GM06990 (cell line): ENCODE measurements around the gene OBSCN.

Experiments
- DNase-seq: peaks from one replicate; pipeline ENCODE4 v3.0.0-alpha.2; 2011; ENCODE audit not compliant: insufficient read length; ENCODE audit errors: extremely low read depth
- H3K27me3 ChIP-seq: replicated peaks from 2 replicates; pipeline ENCODE4 v1.6.0; 2011; ENCODE audit warnings: low read length; ENCODE audit not compliant: control insufficient read depth, insufficient read depth
- H3K36me3 ChIP-seq: 2 replicates; pipeline ENCODE4 v1.5.1; 2011; ENCODE audit warnings: low read length; ENCODE audit not compliant: control insufficient read depth, insufficient read depth
- H3K4me3 ChIP-seq: replicated peaks from 2 replicates; pipeline ENCODE4 v1.5.1; 2011; ENCODE audit warnings: low read depth, mild to moderate bottlenecking, control low read depth, low read length
- CTCF ChIP-seq: IDR thresholded peaks from 2 replicates; pipeline ENCODE4 v1.5.1; 2011; ENCODE audit warnings: low read length, control low read depth, mild to moderate bottlenecking, inconsistent platforms; ENCODE audit not compliant: insufficient read depth, poor library complexity, severe bottlenecking

OBSCN gene

GRCh38 chr1:228194921-228195812 is 12.7 kb upstream of the OBSCN start:
- Histone ChIP-seq H3K4me3 (no peak overlapping the region), H3K36me3 (no peaks in the 10 kb centered on the region), H3K27me3 (no peaks in the 10 kb centered on the region)
- TF ChIP-seq CTCF = no peak
- no peak for DNase-seq

- no peaks in the 10 kb centered on the region for H3K36me3 ChIP-seq
Measured at GRCh38 chr1:228197555-228198147, 10.2 kb upstream of the OBSCN start.

GRCh38 chr1:228198977-228199590 is 8.8 kb upstream of the OBSCN start:
- no peaks in the 10 kb centered on the region for H3K36me3 ChIP-seq
- no peak for TF ChIP-seq CTCF
- H3K27me3 ChIP-seq = no peaks in the 10 kb centered on the region
- H3K4me3 ChIP-seq = no peak overlapping the region
- DNase-seq = no peak

More at GRCh38 chr1:228197555-228198147, 10.2 kb upstream of the OBSCN start:
- no peak overlapping the region for H3K4me3 ChIP-seq
- TF ChIP-seq CTCF = no peak
- H3K27me3 ChIP-seq = no peaks in the 10 kb centered on the region
- DNase-seq = no peak

GRCh38 chr1:228204958-228205357 is 2.9 kb upstream of the OBSCN start:
- TF ChIP-seq CTCF = no peak
- H3K27me3 ChIP-seq = no peaks in the 10 kb centered on the region; the same call in 1 of the 2 replicates
- H3K4me3 ChIP-seq = no peak overlapping the region
- H3K36me3 ChIP-seq = no peaks in the 10 kb centered on the region
- DNase-seq = no peak

GRCh38 chr1:228205526-228206436 is 2.1 kb upstream of the OBSCN start:
- no peaks in the 10 kb centered on the region; the same call in 1 of the 2 replicates for H3K27me3 ChIP-seq
- no peak overlapping the region for H3K4me3 ChIP-seq
- TF ChIP-seq CTCF = no peak
- DNase-seq = no peak
- H3K36me3 ChIP-seq = no peaks in the 10 kb centered on the region
